Osteocyte (in vitro differentiated cells): Measurements from ENCODE around the gene INPP5J. TPM values are rescaled to one million over a fixed set of nuclear protein-coding genes. Genes with fewer than 3 reads are reported as not detected.

Source experiments
- DNase-seq: peaks from one replicate; pipeline ENCODE4 v3.0.0; 2021; ENCODE audit warnings: mixed read lengths; ENCODE audit not compliant: unreplicated experiment; ENCODE audit errors: extremely low spot score
- H3K27ac Mint-ChIP-seq: one replicate; pipeline ENCODE4 v1.8.0; 2021; ENCODE audit warnings: mild to moderate bottlenecking, mixed read lengths; ENCODE audit not compliant: unreplicated experiment
- H3K27me3 Mint-ChIP-seq: one replicate; pipeline ENCODE4 v1.8.0; 2021; ENCODE audit warnings: mixed read lengths; ENCODE audit not compliant: unreplicated experiment
- H3K36me3 Mint-ChIP-seq: one replicate; pipeline ENCODE4 v1.8.0; 2021; ENCODE audit warnings: mixed read lengths; ENCODE audit not compliant: unreplicated experiment
- H3K4me1 Mint-ChIP-seq: one replicate; pipeline ENCODE4 v1.8.0; 2021; ENCODE audit warnings: mixed read lengths; ENCODE audit not compliant: unreplicated experiment
- H3K4me3 Mint-ChIP-seq: one replicate; pipeline ENCODE4 v1.8.0; 2021; ENCODE audit warnings: mild to moderate bottlenecking, moderate library complexity, mixed read lengths; ENCODE audit not compliant: unreplicated experiment
- H3K9me3 Mint-ChIP-seq: one replicate; pipeline ENCODE4 v1.8.0; 2021; ENCODE audit warnings: mixed read lengths; ENCODE audit not compliant: unreplicated experiment
- CTCF ChIP-seq: fragments of 200-600 bp; sonication (generic); IDR thresholded peaks from 2 replicates; pipeline ENCODE4 v1.5.0; 2021; ENCODE audit warnings: antibody characterized with exemption, mild to moderate bottlenecking, moderate library complexity
- total RNA-seq: library from RNA; stranded (reverse); gene quantifications from 2 replicates; pipeline ENCODE4 v1.2.1, GENCODE V29; 2021

The INPP5J gene
- total RNA-seq, 1 donor from 2014 or later: 3.5 TPM

- TF ChIP-seq CTCF: no peak
- no peak overlapping the region for H3K4me3 Mint-ChIP-seq
- peaks cover 13% of the 10 kb centered on the region for H3K4me1 Mint-ChIP-seq
- DNase-seq: no peak
- H3K9me3 Mint-ChIP-seq: no peaks in the 10 kb centered on the region
- H3K27me3 Mint-ChIP-seq: no peaks in the 10 kb centered on the region
- no peak overlapping the region for H3K27ac Mint-ChIP-seq
- no peaks in the 10 kb centered on the region for H3K36me3 Mint-ChIP-seq
These were observed 1.5 kb downstream of the INPP5J start for GRCh38 chr22:31124290-31124689.

GRCh38 chr22:31124811-31125465, 2.2 kb downstream of the INPP5J start:
- no peak overlapping the region for H3K4me3 Mint-ChIP-seq
- H3K36me3 Mint-ChIP-seq: no peaks in the 10 kb centered on the region
- H3K4me1 Mint-ChIP-seq: peaks cover 13% of the 10 kb centered on the region
- H3K27ac Mint-ChIP-seq: no peak overlapping the region
- no peak for TF ChIP-seq CTCF
- no peaks in the 10 kb centered on the region for H3K27me3 Mint-ChIP-seq
- no peaks in the 10 kb centered on the region for H3K9me3 Mint-ChIP-seq
- DNase-seq: no peak

GRCh38 chr22:31125521-31126117, 2.9 kb downstream of the INPP5J start:
- no peaks in the 10 kb centered on the region for H3K36me3 Mint-ChIP-seq
- H3K9me3 Mint-ChIP-seq: no peaks in the 10 kb centered on the region
- no peak for DNase-seq
- no peak overlapping the region for H3K4me3 Mint-ChIP-seq
- no peak for TF ChIP-seq CTCF
- H3K27ac Mint-ChIP-seq: no peak overlapping the region
- H3K27me3 Mint-ChIP-seq: no peaks in the 10 kb centered on the region
- H3K4me1 Mint-ChIP-seq: peaks cover 13% of the 10 kb centered on the region

- peaks cover 13% of the 10 kb centered on the region for H3K4me1 Mint-ChIP-seq
- no peaks in the 10 kb centered on the region for H3K9me3 Mint-ChIP-seq
- no peak overlapping the region for H3K4me3 Mint-ChIP-seq
- H3K27me3 Mint-ChIP-seq: no peaks in the 10 kb centered on the region
- no peak overlapping the region for H3K27ac Mint-ChIP-seq
- DNase-seq: no peak
- no peaks in the 10 kb centered on the region for H3K36me3 Mint-ChIP-seq
- TF ChIP-seq CTCF: no peak
These were observed 3.5 kb downstream of the INPP5J start for GRCh38 chr22:31126128-31126868.

- Mint-ChIP-seq H3K4me3 (no peak overlapping the region), H3K4me1 (peaks cover 17% of the 10 kb centered on the region), H3K36me3 (no peaks in the 10 kb centered on the region), H3K27me3 (no peaks in the 10 kb centered on the region), H3K27ac (no peak overlapping the region), H3K9me3 (no peaks in the 10 kb centered on the region)
- no peak for DNase-seq
- TF ChIP-seq CTCF: no peak
These were observed 4.1 kb downstream of the INPP5J start for GRCh38 chr22:31126869-31127175.
